ENCODE results near the gene LELP1. TPM values are rescaled to one million over a fixed set of nuclear protein-coding genes. Genes with fewer than 3 reads are reported as not detected.
"Not testable (repeated sequence)": the region's sequence is repeated elsewhere in the genome, so short reads cannot be mapped to it uniquely, and the experiment has no call there.

Gene LELP1
- total RNA-seq (not detected), polyA plus RNA-seq (not detected)

DNA sequence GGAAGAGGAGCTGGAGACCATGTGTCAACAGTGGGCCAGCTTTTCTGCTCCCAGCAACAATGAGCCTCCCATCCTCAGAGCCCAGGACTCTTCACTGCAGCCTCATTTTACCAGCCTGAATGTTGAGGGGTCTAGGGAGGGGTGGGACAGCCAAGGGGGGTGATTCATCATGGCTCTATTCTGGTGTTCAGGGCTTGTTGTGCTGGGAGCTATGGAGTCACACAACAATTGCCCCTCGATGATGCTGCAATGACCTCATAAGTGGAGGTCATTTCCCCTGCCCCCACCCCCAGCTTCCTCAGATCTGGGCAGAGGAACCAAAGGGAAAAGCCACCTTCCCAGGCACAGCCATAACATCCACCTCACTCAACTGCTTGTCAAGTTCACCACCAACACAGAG lies at the start of gene LELP1:
TSS of gene LELP1 (plus strand) at position 301 of the 400 bp plus-strand sequence. CDS start 1,278 bp downstream, outside the sequence.
- no peak within 1 kb of the TSS for H3K4me3 ChIP-seq (ENCODE audit: low read length)
- no peaks in the 10 kb centered on the region for H3K36me3 ChIP-seq (ENCODE audit: insufficient read depth, low read length)
- ChIA-PET CTCF (interaction anchor here (1.0 kb wide), 1 partner anchor 11 kb away, joined by 3 read pairs; no protein-coding TSS in a partner anchor), POLR2A (no interaction called here)
- no peaks in the 10 kb centered on the region for H3K9me3 ChIP-seq (ENCODE audit: low read length)
- H3K27me3 Mint-ChIP-seq: peaks cover 24 to 59% of the 10 kb centered on the region in 2 donors
- H3K9me3 Mint-ChIP-seq: peaks cover 0 to 2% (median 0%) of the 10 kb centered on the region in 5 donors
- H3K36me3 Mint-ChIP-seq: no peaks in the 10 kb centered on the region
- no peak within 1 kb of the TSS for H3K4me3 Mint-ChIP-seq
- H3K4me1 ChIP-seq (ENCODE audit: insufficient read depth, low read length): no peaks in the 10 kb centered on the region
- H3K27me3 ChIP-seq (ENCODE audit: insufficient read depth, low read length, poor library complexity, severe bottlenecking): no peaks in the 10 kb centered on the region
- DNase-seq: no peak
- H3K4me1 Mint-ChIP-seq: no peaks in the 10 kb centered on the region
- H3K27ac ChIP-seq (ENCODE audit: low read depth, low read length): no peak within 1 kb of the TSS
- no peak within 1 kb of the TSS for H3K27ac Mint-ChIP-seq

DNA sequence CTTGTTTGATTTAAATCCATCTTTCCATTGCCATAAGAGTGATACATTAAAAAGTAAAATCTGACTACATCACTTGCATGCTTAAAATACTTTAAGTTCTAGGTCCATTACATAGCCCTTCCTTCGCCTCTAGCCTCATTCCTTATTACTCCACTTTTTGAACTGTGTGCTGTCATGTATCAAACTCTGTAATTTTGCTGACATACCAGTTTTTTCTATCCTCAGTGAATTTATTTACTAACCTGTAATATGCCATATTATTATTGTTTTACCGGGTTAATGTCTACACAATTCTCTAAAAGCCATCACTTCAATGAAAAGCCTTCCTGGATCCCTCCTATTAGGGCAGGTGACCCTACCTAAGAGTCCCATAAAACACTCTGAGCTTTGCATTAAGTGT lies 47.7 kb upstream of the LELP1 start:
- no peak for DNase-seq
- no peaks in the 10 kb centered on the region for H3K36me3 ChIP-seq (ENCODE audit: insufficient read depth, low read length)
- POLR2A ChIA-PET: no interaction called here
- peaks cover 11 to 23% (median 17%) of the 10 kb centered on the region in 5 donors for H3K9me3 Mint-ChIP-seq
- no peak overlapping the region for H3K4me3 Mint-ChIP-seq
- peaks cover 19 to 48% of the 10 kb centered on the region in 2 donors for H3K27me3 Mint-ChIP-seq
- no peak overlapping the region for H3K27ac ChIP-seq (ENCODE audit: low read depth, low read length)
- no peaks in the 10 kb centered on the region for H3K36me3 Mint-ChIP-seq
- no peaks in the 10 kb centered on the region for H3K4me1 ChIP-seq (ENCODE audit: insufficient read depth, low read length)
- H3K27ac Mint-ChIP-seq: no peak overlapping the region
- H3K27me3 ChIP-seq (ENCODE audit: insufficient read depth, low read length, poor library complexity, severe bottlenecking): no peaks in the 10 kb centered on the region
- H3K9me3 ChIP-seq (ENCODE audit: low read length): no peaks in the 10 kb centered on the region
- CTCF ChIA-PET: no interaction called here
- H3K4me3 ChIP-seq (ENCODE audit: low read length): no peak overlapping the region
- no peaks in the 10 kb centered on the region for H3K4me1 Mint-ChIP-seq

DNA sequence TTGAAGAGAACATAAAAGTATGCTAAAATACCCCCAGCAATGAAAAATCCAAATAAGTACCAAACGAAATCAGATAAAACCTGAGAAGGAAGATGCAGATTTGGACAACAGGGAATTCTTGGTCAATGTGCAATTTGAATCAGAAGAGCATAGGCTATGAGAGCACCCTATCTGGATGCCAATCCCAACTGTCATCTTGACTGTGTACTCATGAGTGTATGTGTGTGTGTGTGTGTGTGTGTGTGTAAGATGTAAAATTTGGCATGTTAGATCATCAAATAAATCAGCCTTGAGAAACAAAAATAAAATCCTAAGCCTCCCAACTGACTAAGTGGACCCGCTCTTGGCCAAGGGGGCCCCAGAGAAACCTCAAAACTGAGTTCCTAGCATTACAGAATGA lies 34.5 kb upstream of the LELP1 start:
- Mint-ChIP-seq H3K36me3 (no peaks in the 10 kb centered on the region), H3K9me3 (no peaks in the 10 kb centered on the region), H3K27me3 (peaks cover 25 to 48% of the 10 kb centered on the region in 2 donors), H3K27ac (no peak overlapping the region), H3K4me3 (no peak overlapping the region), H3K4me1 (no peaks in the 10 kb centered on the region)
- Histone ChIP-seq H3K36me3 (ENCODE audit: insufficient read depth, low read length) (no peaks in the 10 kb centered on the region), H3K4me3 (ENCODE audit: low read length) (no peak overlapping the region), H3K27me3 (ENCODE audit: insufficient read depth, low read length, poor library complexity, severe bottlenecking) (peaks cover 10% of the 10 kb centered on the region), H3K9me3 (ENCODE audit: low read length) (no peaks in the 10 kb centered on the region), H3K27ac (ENCODE audit: low read depth, low read length) (no peak overlapping the region), H3K4me1 (ENCODE audit: insufficient read depth, low read length) (no peaks in the 10 kb centered on the region)
- CTCF ChIA-PET: no interaction called here
- no peak for DNase-seq
- POLR2A ChIA-PET: no interaction called here

DNA sequence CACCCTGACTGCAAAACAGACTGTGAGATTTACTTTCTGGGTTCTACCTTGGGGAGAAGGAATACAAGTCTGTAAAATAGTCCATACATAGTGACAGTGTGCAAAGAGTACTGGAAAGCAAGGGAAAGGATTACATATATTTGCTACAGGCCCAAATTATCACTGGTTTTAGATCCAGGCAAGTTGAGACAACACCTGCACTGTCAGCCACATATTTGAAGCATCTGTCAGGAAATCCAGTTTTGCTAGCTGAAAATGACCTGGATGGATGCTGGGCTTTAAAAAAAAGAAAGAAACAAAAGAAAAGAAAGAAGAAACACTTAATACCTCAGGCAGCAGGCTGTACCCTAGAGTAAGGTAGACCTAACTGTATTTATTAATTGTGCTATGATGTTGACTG lies 28.6 kb upstream of the LELP1 start:
- no peak overlapping the region for H3K27ac ChIP-seq (ENCODE audit: low read depth, low read length)
- Mint-ChIP-seq H3K9me3 (no peaks in the 10 kb centered on the region), H3K4me1 (no peaks in the 10 kb centered on the region), H3K27me3 (peaks cover 7 to 19% of the 10 kb centered on the region in 2 donors), H3K27ac (no peak overlapping the region), H3K36me3 (no peaks in the 10 kb centered on the region), H3K4me3 (no peak overlapping the region)
- CTCF ChIA-PET: no interaction called here
- no peaks in the 10 kb centered on the region for H3K9me3 ChIP-seq (ENCODE audit: low read length)
- H3K4me1 ChIP-seq (ENCODE audit: insufficient read depth, low read length): no peaks in the 10 kb centered on the region
- H3K27me3 ChIP-seq (ENCODE audit: insufficient read depth, low read length, poor library complexity, severe bottlenecking): peaks cover 10% of the 10 kb centered on the region
- H3K36me3 ChIP-seq (ENCODE audit: insufficient read depth, low read length): no peaks in the 10 kb centered on the region
- no peak for DNase-seq
- H3K4me3 ChIP-seq (ENCODE audit: low read length): no peak overlapping the region
- POLR2A ChIA-PET: no interaction called here

DNA sequence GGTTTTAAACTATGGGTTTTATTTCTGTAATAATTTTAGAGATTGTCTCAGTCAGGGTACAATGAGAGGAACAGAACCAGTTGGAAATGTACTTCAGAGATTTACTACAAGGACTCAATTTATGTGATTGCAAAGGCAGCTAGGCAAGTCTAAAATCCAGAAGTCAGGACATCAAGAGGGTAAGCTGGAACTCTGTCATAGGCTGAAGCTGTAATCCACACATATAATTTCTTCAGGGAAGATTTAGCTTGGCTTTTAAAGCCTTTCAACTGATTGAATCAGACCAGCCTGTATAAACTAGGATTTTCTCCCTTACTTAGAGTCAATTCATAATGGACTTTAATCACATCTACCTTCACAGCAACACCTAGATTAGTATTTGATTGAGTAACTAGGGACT lies 24.3 kb upstream of the LELP1 start:
- Mint-ChIP-seq H3K4me3 (no peak overlapping the region), H3K9me3 (peaks cover 0 to 3% (median 1%) of the 10 kb centered on the region in 5 donors), H3K27me3 (peaks cover 6 to 15% of the 10 kb centered on the region in 2 donors), H3K4me1 (no peaks in the 10 kb centered on the region), H3K27ac (no peak overlapping the region), H3K36me3 (no peaks in the 10 kb centered on the region)
- ChIA-PET CTCF (no interaction called here), POLR2A (no interaction called here)
- no peaks in the 10 kb centered on the region for H3K4me1 ChIP-seq (ENCODE audit: insufficient read depth, low read length)
- H3K9me3 ChIP-seq (ENCODE audit: low read length): no peaks in the 10 kb centered on the region
- H3K27ac ChIP-seq (ENCODE audit: low read depth, low read length): no peak overlapping the region
- H3K36me3 ChIP-seq (ENCODE audit: insufficient read depth, low read length): no peaks in the 10 kb centered on the region
- no peak for DNase-seq
- no peak overlapping the region for H3K4me3 ChIP-seq (ENCODE audit: low read length)
- no peaks in the 10 kb centered on the region for H3K27me3 ChIP-seq (ENCODE audit: insufficient read depth, low read length, poor library complexity, severe bottlenecking)

DNA sequence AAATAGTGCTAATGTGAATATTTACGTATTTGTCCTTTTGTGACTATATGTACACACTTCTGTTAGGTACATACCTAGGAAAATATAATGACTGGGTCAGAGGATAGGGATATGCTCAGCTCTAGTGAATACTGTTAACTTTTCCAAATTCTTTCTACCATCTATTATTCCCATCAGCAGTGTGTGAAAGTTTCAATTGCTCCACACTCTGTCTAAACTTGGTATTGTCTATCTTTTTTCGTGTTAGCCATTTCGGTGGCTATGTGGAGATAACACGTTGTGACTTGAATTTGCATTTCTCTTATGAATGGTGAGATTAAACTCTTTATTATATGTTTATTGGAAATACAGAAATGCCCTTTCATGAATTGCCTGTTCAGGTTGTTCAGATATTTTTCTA lies 22.7 kb upstream of the LELP1 start:
- CTCF ChIA-PET: no interaction called here

DNA sequence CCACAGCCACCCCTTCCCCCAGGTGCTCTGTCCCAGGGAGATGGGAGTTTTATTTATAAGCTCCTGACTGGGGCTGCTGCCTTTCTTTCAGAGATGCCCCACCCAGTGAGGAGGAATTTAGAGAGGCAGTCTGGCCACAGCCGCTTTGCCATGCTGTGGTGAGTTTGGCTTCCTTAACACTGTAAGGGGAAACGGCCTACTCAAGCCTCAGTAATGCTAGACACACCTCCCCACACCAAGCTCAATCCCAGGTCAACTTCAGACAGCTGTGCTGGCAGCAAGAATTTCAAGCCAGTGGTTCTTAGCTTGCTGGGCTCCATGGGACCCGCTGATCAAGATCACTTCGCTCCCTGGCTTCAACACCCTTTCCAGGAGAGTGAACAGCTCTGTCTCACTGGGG lies 14.9 kb upstream of the LELP1 start:
- POLR2A ChIA-PET; H3K27me3 ChIP-seq (ENCODE audit: insufficient read depth, low read length, poor library complexity, severe bottlenecking); H3K4me3 ChIP-seq (ENCODE audit: low read length); H3K27ac Mint-ChIP-seq; H3K27ac ChIP-seq (ENCODE audit: low read depth, low read length); H3K4me3 Mint-ChIP-seq; H3K36me3 ChIP-seq (ENCODE audit: insufficient read depth, low read length); CTCF ChIA-PET; H3K4me1 ChIP-seq (ENCODE audit: insufficient read depth, low read length); H3K36me3 Mint-ChIP-seq; DNase-seq; H3K9me3 ChIP-seq (ENCODE audit: low read length); H3K4me1 Mint-ChIP-seq: not testable (repeated sequence)
- Mint-ChIP-seq H3K9me3 (peaks cover 8 to 27% (median 17%) of the 10 kb centered on the region in 5 donors), H3K27me3 (peaks cover 27 to 67% of the 10 kb centered on the region in 2 donors)

More for the DNA sequence above, 22.7 kb upstream of the LELP1 start:
- Mint-ChIP-seq H3K9me3 (peaks cover 3 to 14% (median 5%) of the 10 kb centered on the region in 5 donors), H3K27me3 (peaks cover 6 to 27% of the 10 kb centered on the region in 2 donors), H3K4me1 (no peaks in the 10 kb centered on the region), H3K4me3 (no peak overlapping the region), H3K27ac (no peak overlapping the region), H3K36me3 (no peaks in the 10 kb centered on the region)
- DNase-seq: no peak
- H3K36me3 ChIP-seq (ENCODE audit: insufficient read depth, low read length): no peaks in the 10 kb centered on the region
- H3K9me3 ChIP-seq (ENCODE audit: low read length): no peaks in the 10 kb centered on the region
- no peaks in the 10 kb centered on the region for H3K27me3 ChIP-seq (ENCODE audit: insufficient read depth, low read length, poor library complexity, severe bottlenecking)
- no peak overlapping the region for H3K27ac ChIP-seq (ENCODE audit: low read depth, low read length)
- POLR2A ChIA-PET: no interaction called here
- H3K4me3 ChIP-seq (ENCODE audit: low read length): no peak overlapping the region
- H3K4me1 ChIP-seq (ENCODE audit: insufficient read depth, low read length): no peaks in the 10 kb centered on the region

DNA sequence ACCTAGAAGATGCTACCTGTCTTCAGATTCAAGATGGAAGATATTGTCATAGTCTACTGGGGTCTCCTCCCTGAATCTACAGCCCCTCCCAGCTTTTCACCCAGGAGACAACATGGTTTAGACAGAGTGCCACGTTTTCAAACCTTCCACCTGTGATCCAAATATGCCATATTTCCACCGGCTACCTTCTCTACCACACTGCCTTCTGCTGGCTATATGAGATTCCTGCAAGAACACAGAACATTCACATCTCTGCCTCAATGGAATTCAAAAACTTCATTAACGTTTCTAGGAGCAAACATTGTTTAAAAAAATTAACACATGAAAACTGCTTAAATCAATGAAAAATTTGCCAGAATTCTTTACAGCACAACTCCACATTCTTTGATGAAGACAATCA lies 12.9 kb upstream of the LELP1 start:
- POLR2A ChIA-PET: no interaction called here
- Histone ChIP-seq H3K27me3 (ENCODE audit: insufficient read depth, low read length, poor library complexity, severe bottlenecking) (no peaks in the 10 kb centered on the region), H3K36me3 (ENCODE audit: insufficient read depth, low read length) (no peaks in the 10 kb centered on the region), H3K4me3 (ENCODE audit: low read length) (no peak overlapping the region), H3K4me1 (ENCODE audit: insufficient read depth, low read length) (no peaks in the 10 kb centered on the region), H3K9me3 (ENCODE audit: low read length) (no peaks in the 10 kb centered on the region), H3K27ac (ENCODE audit: low read depth, low read length) (no peak overlapping the region)
- H3K27ac Mint-ChIP-seq: no peak overlapping the region
- CTCF ChIA-PET: no interaction called here
- H3K36me3 Mint-ChIP-seq: no peaks in the 10 kb centered on the region
- peaks cover 7 to 18% (median 13%) of the 10 kb centered on the region in 5 donors for H3K9me3 Mint-ChIP-seq
- DNase-seq: no peak
- peaks cover 32 to 74% of the 10 kb centered on the region in 2 donors for H3K27me3 Mint-ChIP-seq
- no peak overlapping the region for H3K4me3 Mint-ChIP-seq
- no peaks in the 10 kb centered on the region for H3K4me1 Mint-ChIP-seq

DNA sequence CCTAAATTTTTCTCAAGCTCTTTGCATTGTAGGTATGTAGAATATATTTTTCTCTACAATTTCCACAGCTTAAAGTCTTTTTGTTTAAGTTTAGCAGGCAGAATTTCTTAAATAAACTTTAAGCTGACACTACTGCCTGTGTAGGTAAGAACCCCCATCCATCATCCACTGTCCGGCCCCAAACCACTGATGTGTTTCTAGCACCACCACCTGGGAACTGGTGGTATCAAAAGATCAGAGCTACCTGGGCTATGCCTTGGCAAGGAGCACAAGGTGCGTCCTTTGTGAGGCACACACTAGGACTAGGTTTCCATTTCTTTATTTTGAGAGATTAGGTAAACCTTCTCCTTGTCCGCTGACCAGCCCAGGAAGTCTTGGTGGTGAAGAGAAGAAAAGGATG lies 10.5 kb upstream of the LELP1 start:
- no peaks in the 10 kb centered on the region for H3K9me3 ChIP-seq (ENCODE audit: low read length)
- Mint-ChIP-seq H3K27ac (no peak overlapping the region), H3K4me3 (no peak overlapping the region), H3K36me3 (no peaks in the 10 kb centered on the region), H3K9me3 (peaks cover 0 to 2% (median 0%) of the 10 kb centered on the region in 5 donors), H3K27me3 (peaks cover 31 to 64% of the 10 kb centered on the region in 2 donors), H3K4me1 (no peaks in the 10 kb centered on the region)
- ChIA-PET CTCF (interaction anchor here (1.5 kb wide), 1 partner anchor 10 kb away, joined by 3 read pairs; the partner anchor contains the start of gene LELP1), POLR2A (no interaction called here)
- no peaks in the 10 kb centered on the region for H3K36me3 ChIP-seq (ENCODE audit: insufficient read depth, low read length)
- DNase-seq: no peak
- no peak overlapping the region for H3K27ac ChIP-seq (ENCODE audit: low read depth, low read length)
- H3K4me3 ChIP-seq (ENCODE audit: low read length): no peak overlapping the region
- H3K4me1 ChIP-seq (ENCODE audit: insufficient read depth, low read length): no peaks in the 10 kb centered on the region
- no peaks in the 10 kb centered on the region for H3K27me3 ChIP-seq (ENCODE audit: insufficient read depth, low read length, poor library complexity, severe bottlenecking)
